Endothelial cell of umbilical vein (primary cell): ENCODE measurements around the gene ABCA3. TPM values are rescaled to one million over a fixed set of nuclear protein-coding genes. Genes with fewer than 3 reads are reported as not detected.
"Not testable (repeated sequence)": the region's sequence is repeated elsewhere in the genome, so short reads cannot be mapped to it uniquely, and the experiment has no call there.

Experiments
- BruUV-seq: library from RNA; stranded (reverse); fragments of 400-500 nt; replicated peaks from 2 replicates; lab custom pipeline; 2021; lab: Mats Ljungman, UMichigan
- CTCF ChIA-PET: fragments of 300-600, 350-600 bp; sonication (Branson Sonifier 250); formaldehyde crosslinking; loops from one replicate; lab custom pipeline; 2021; ENCODE audit warnings: antibody characterized with exemption, inconsistent platforms; lab: Charles Lee
- POLR2A ChIA-PET: fragments of 300-600, 350-600 bp; sonication (Branson Sonifier 250); formaldehyde crosslinking; loops from one replicate; lab custom pipeline; 2021; ENCODE audit warnings: antibody characterized with exemption, inconsistent platforms; lab: Charles Lee
- DNase-seq: peaks from one replicate; pipeline ENCODE4 v3.0.0-alpha.2; 2011; ENCODE audit warnings: low read depth, low spot score
- FAIRE-seq: peaks from 2 replicates; lab custom pipeline; 2011; peaks lifted over from hg19 to GRCh38; lab: Jason Lieb, UNC
- H2AFZ ChIP-seq: 2 replicates; pipeline ENCODE4 v1.6.0; 2012; ENCODE audit warnings: low read depth, low read length, control low read depth, inconsistent platforms
- H3K27ac ChIP-seq: 2 replicates; pipeline ENCODE4 v1.5.1; 2011; ENCODE audit warnings: low read depth, mild to moderate bottlenecking, control low read depth, low read length, moderate library complexity; ENCODE audit not compliant: insufficient read depth
- H3K27me3 ChIP-seq, 2 experiments: 2 replicates each; pipeline versions ENCODE4 v1.6.0 to v1.6.1; 2011; ENCODE audit warnings: low read length in 2 of 2, mixed read lengths in 1 of 2; ENCODE audit not compliant: control insufficient read depth in 2 of 2, insufficient read depth in 2 of 2
- H3K36me3 ChIP-seq, 2 experiments: 2 replicates in 1 of 2; 3 replicates in 1 of 2; pipeline ENCODE4 v1.5.1; 2011; ENCODE audit warnings: low read length in 2 of 2, mild to moderate bottlenecking in 1 of 2, moderate library complexity in 1 of 2; ENCODE audit not compliant: control insufficient read depth in 2 of 2, insufficient read depth in 2 of 2; ENCODE audit errors: extremely low read depth in 1 of 2
- H3K4me1 ChIP-seq: 3 replicates; pipeline ENCODE4 v1.5.1; 2011; ENCODE audit warnings: mild to moderate bottlenecking, low read length; ENCODE audit not compliant: control insufficient read depth, insufficient read depth; ENCODE audit errors: extremely low read depth
- H3K4me2 ChIP-seq: 2 replicates; pipeline ENCODE4 v1.6.1; 2011; ENCODE audit warnings: low read length, control low read depth, mixed read lengths; ENCODE audit not compliant: insufficient read depth
- H3K4me3 ChIP-seq, 3 experiments: fragments of 200-600 bp in 1 of 3; sonication (generic), shearing (Covaris generic) in 1 of 3; replicated peaks in 1 of 3; 2 replicates each; pipeline ENCODE4 v1.5.1; 2011 to 2016; ENCODE audit warnings: control low read depth in 3 of 3, low read length in 3 of 3, mild to moderate bottlenecking in 2 of 3, inconsistent platforms in 1 of 3, low read depth in 1 of 3, moderate library complexity in 1 of 3; ENCODE audit not compliant: insufficient read depth in 1 of 3
- H3K79me2 ChIP-seq: 2 replicates; pipeline ENCODE4 v1.6.0; 2012; ENCODE audit warnings: low read length, inconsistent platforms; ENCODE audit not compliant: control insufficient read depth, insufficient read depth
- H3K9ac ChIP-seq: replicated peaks from 2 replicates; pipeline ENCODE3; 2011; ENCODE audit warnings: low read length, control low read depth; ENCODE audit not compliant: insufficient read depth; ENCODE audit errors: extremely low read depth
- H3K9me1 ChIP-seq: replicated peaks from 3 replicates; pipeline ENCODE4 v1.6.0; 2011; ENCODE audit warnings: mild to moderate bottlenecking, low read length; ENCODE audit not compliant: control insufficient read depth, insufficient read depth; ENCODE audit errors: extremely low read depth
- H3K9me3 ChIP-seq: replicated peaks from 2 replicates; pipeline ENCODE4 v1.5.1; 2012; ENCODE audit warnings: low read length, inconsistent platforms; ENCODE audit not compliant: control insufficient read depth, insufficient read depth
- H4K20me1 ChIP-seq: replicated peaks from 2 replicates; pipeline ENCODE3; 2011; ENCODE audit warnings: mild to moderate bottlenecking, low read length; ENCODE audit not compliant: control insufficient read depth, insufficient read depth; ENCODE audit errors: extremely low read depth
- GATA2 ChIP-seq: IDR thresholded peaks from 2 replicates; pipeline ENCODE4 v1.7.0; 2011; ENCODE audit warnings: low read depth, mild to moderate bottlenecking, moderate library complexity, mixed read lengths, low read length; ENCODE audit not compliant: insufficient read length, insufficient read depth
- JUN ChIP-seq: IDR thresholded peaks from 2 replicates; pipeline ENCODE4 v1.6.1; 2011; ENCODE audit warnings: borderline replicate concordance, low read depth; ENCODE audit not compliant: insufficient read length, insufficient read depth
- POLR2A ChIP-seq: IDR thresholded peaks from 2 replicates; pipeline ENCODE4 v1.6.1; 2012; ENCODE audit warnings: low read depth, mild to moderate bottlenecking, control low read depth, low read length
- dilution Hi-C: fragments of 300-500 bp; cut with MboI; formaldehyde crosslinking; loops from one replicate; pipeline ENCODE4 v1.15.0; 2019; ENCODE audit warnings: low sequenced_read_pairs; ENCODE audit not compliant: extremely low pct_ligation_motif_present
- intact Hi-C: fragments of 100-400 bp; cut with micrococcal nuclease; formaldehyde crosslinking; loops from one replicate; pipeline ENCODE4 v1.10.0; 2022
- polyA plus RNA-seq, 4 experiments: library from polyadenylated mRNA; depleted of rRNA in 3 of 4; stranded (reverse) in 3 of 4; unstranded in 1 of 4; fragments of >200 nt; gene quantifications; 2 replicates each; pipeline versions ENCODE4 v1.2.1 to v1.2.3, GENCODE V29; 2011 to 2012; ENCODE audit warnings: missing spikeins in 1 of 4
- total RNA-seq: library from RNA; stranded (reverse); gene quantifications from 2 replicates; pipeline ENCODE4 v1.2.3, GENCODE V29; 2021

ABCA3 gene
- total and polyA plus RNA-seq, 2 donors (not counting 3 experiments of a cell fraction or from before 2014, with no cell fraction given), result 13.5 to 36.0 TPM

- no TSS peak for BruUV-seq
- Histone ChIP-seq H3K79me2 (no peaks in the 10 kb centered on the region), H3K27ac (no peak overlapping the region), H3K4me1 (no peaks in the 10 kb centered on the region), H3K9ac (no peak overlapping the region), H3K9me3 (no peaks in the 10 kb centered on the region), H3K27me3 (peaks cover 2 to 4% of the 10 kb centered on the region in 2 experiments), H3K9me1 (no peaks in the 10 kb centered on the region), H3K4me2 (no peak overlapping the region), H4K20me1 (no peaks in the 10 kb centered on the region), H2AFZ (no peak overlapping the region), H3K4me3 (no peak overlapping the region), H3K36me3 (peaks cover 12 to 33% of the 10 kb centered on the region in 2 experiments)
- FAIRE-seq (no peak), DNase-seq (no peak)
- ChIA-PET CTCF (interaction anchor here (1.5 kb wide), 1 partner anchor 9 kb away, joined by 6 read pairs; the partner anchor contains the start of gene ECI1), POLR2A (no interaction called here)
- intact Hi-C loops (no loop called here), dilution Hi-C loops (no loop called here)
- TF ChIP-seq GATA2 (no peak), JUN (no peak), POLR2A (no peak)
These were observed 97.9 kb downstream of the ABCA3 start for GRCh38 chr16:2242598-2242997.

GRCh38 chr16:2240331-2240730, 100.2 kb downstream of the ABCA3 start:
- Histone ChIP-seq H3K36me3 (peaks cover 11 to 23% of the 10 kb centered on the region in 2 experiments), H3K27me3 (peaks cover 5 to 18% of the 10 kb centered on the region in 2 experiments)
- CTCF ChIA-PET, result interaction anchor here (0.9 kb wide), 1 partner anchor 11 kb away, joined by 3 read pairs; the partner anchor contains the start of gene ECI1
- H2AFZ ChIP-seq, H3K27ac ChIP-seq, BruUV-seq, H3K79me2 ChIP-seq, H4K20me1 ChIP-seq, FAIRE-seq, DNase-seq, H3K9me1 ChIP-seq, H3K9me3 ChIP-seq, H3K4me2 ChIP-seq, POLR2A ChIA-PET, H3K9ac ChIP-seq, H3K4me3 ChIP-seq, intact Hi-C loops, dilution Hi-C loops, H3K4me1 ChIP-seq: not testable (repeated sequence)
